ENCODE results near the gene TUBB4B.
"Not testable (repeated sequence)": the region's sequence is repeated elsewhere in the genome, so short reads cannot be mapped to it uniquely, and the experiment has no call there.

Gene TUBB4B

DNA sequence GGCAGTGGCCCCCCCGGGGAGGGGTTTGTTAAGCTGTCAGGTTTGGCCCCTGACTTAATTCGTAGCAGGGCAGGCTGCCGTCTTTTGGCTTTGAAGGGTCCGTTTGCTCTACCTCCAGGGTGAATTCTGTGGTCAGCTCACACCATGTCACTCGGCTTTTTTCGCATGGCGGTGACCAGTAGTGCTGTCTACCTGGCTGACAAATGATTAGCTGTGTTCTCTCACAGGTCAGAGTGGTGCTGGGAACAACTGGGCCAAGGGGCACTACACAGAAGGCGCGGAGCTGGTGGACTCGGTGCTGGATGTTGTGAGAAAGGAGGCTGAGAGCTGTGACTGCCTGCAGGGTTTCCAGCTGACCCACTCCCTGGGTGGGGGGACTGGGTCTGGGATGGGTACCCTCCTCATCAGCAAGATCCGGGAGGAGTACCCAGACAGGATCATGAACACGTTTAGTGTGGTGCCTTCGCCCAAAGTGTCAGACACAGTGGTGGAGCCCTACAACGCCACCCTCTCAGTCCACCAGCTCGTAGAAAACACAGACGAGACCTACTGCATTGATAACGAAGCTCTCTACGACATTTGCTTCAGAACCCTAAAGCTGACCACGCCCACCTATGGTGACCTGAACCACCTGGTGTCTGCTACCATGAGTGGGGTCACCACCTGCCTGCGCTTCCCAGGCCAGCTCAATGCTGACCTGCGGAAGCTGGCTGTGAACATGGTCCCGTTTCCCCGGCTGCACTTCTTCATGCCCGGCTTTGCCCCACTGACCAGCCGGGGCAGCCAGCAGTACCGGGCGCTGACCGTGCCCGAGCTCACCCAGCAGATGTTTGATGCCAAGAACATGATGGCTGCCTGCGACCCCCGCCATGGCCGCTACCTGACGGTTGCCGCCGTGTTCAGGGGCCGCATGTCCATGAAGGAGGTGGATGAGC lies 1.4 kb downstream of the TUBB4B start:
- TF ChIP-seq CTCF (IDR thresholded peaks at IDR 0.05; ENCODE audit: low read depth, low read length, missing control alignments): no peak
- peak overlapping the region; percentile 86 for H3K4me3 ChIP-seq (ENCODE audit: low read depth, low read length)
- in situ Hi-C loops (cut with HindIII; ENCODE audit: low sequenced_read_pairs): no loop called here
- DNase-seq (ENCODE audit: low read depth): no peak

DNA sequence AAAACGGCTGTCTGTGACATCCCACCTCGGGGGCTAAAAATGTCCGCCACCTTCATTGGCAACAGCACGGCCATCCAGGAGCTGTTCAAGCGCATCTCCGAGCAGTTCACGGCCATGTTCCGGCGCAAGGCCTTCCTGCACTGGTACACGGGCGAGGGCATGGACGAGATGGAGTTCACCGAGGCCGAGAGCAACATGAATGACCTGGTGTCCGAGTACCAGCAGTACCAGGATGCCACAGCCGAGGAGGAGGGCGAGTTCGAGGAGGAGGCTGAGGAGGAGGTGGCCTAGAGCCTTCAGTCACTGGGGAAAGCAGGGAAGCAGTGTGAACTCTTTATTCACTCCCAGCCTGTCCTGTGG lies 2.2 kb downstream of the TUBB4B start:
- DNase-seq (ENCODE audit: low read depth); in situ Hi-C loops (cut with HindIII; ENCODE audit: low sequenced_read_pairs): not testable (repeated sequence)
- peak overlapping the region; percentile 86 for H3K4me3 ChIP-seq (ENCODE audit: low read depth, low read length)

DNA sequence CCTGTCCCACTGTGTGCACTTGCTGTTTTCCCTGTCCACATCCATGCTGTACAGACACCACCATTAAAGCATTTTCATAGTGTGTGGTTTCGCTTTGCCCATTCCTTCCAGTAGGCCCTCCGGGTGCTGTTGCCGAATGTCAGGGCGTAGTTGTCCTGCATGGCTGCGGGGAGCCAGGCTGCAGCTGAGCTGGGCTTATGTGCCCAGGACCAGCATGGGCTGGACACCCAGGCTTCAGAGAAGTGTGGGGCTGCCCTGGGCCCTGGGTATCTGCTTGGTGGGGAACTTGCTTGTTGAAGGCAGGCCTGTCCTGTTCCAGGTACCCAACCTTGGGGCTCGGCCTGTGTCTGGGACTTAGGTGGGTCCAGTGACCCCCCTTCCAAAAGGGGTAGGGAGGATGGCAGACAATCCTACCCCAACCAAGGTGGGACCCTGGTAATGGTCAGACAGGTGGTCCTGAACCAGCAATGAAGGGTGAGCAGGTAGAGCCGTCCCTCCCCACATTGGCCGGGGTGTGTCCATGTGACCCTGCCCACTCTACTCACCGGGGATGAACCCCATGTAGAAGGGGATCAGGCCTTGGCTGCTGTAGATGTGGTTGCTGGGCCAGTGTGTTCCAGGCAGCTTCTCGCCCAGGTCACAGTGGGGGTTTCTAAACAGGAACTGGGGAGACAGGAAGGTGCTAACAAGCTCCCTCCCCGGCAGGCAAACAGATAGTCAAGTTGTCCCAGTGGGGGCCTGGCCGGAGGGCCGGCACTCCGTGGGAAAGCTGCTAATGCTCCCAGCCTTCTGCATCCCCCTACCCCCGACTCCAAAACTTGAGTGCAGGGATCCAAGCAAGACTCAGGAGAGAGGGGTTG lies 2.8 kb downstream of the TUBB4B start:
- in situ Hi-C loops (cut with HindIII; ENCODE audit: low sequenced_read_pairs): no loop called here

GRCh38 chr9:137244486-137245449 lies 3.7 kb downstream of the TUBB4B start:
- no peak overlapping the region for H3K4me3 ChIP-seq (ENCODE audit: low read depth, low read length)
- TF ChIP-seq CTCF (IDR thresholded peaks at IDR 0.05; ENCODE audit: low read depth, low read length, missing control alignments): no peak
- no peak for DNase-seq (ENCODE audit: low read depth)
- in situ Hi-C loops (cut with HindIII; ENCODE audit: low sequenced_read_pairs): no loop called here

More for the DNA sequence above, 2.8 kb downstream of the TUBB4B start:
- H3K4me3 ChIP-seq (ENCODE audit: low read depth, low read length): no peak overlapping the region
- TF ChIP-seq CTCF (IDR thresholded peaks at IDR 0.05; ENCODE audit: low read depth, low read length, missing control alignments): no peak
- no peak for DNase-seq (ENCODE audit: low read depth)

DNA sequence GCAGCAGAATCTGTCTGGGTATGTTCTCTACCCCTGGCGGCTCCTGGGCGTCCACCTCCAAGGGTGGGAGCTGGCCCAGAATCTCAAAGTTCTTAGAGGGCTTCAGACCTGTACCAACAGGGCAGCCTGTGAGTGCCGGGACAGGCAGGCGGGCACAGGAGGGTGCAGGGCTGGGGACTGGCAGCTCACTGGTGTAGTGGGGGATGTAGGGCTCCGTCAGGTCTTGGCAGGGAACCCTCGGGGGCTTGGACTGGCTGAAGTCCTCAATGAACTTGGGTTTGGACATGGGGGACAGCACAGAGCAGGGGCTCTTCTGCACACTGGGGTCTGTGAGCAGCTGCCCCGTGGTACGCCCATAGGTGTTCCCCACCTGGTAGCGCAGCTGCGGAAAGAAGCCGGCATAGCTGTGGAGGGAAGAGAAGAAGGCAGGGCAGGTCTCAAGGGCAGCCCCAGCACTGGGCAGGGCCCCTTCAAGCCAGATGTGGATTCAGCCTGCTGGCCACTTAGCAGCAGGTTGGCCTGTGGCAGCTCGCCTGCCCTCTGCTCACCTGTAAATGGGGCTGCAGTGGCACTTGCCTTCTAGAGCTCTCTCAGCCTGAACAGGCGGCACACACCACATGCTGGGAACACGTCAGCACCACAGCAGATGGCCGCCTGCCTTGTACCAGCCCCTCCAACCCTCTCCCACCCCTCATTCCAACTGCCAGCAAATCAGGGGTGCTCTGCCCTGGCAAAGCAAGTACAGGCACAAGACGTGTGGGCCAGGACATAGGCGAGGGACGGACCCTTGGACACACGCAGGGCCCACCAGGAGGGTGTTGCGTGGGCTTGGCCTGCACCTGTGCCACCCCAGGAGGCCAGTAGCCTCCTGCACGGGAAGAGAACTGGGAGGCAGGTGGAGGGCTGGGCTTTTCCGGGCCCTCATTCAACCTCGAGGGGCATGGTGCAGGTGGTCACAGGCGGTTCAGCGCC lies 4.6 kb downstream of the TUBB4B start:
- DNase-seq (ENCODE audit: low read depth): no peak
- TF ChIP-seq CTCF (IDR thresholded peaks at IDR 0.05; ENCODE audit: low read depth, low read length, missing control alignments): no peak
- in situ Hi-C loops (cut with HindIII; ENCODE audit: low sequenced_read_pairs): no loop called here

More for the DNA sequence above, 4.6 kb downstream of the TUBB4B start:
- H3K4me3 ChIP-seq (ENCODE audit: low read depth, low read length): no peak overlapping the region

Measured in astrocyte of the cerebellum (primary cell).